ENCODE measurements around the gene JAZF1.

DNA sequence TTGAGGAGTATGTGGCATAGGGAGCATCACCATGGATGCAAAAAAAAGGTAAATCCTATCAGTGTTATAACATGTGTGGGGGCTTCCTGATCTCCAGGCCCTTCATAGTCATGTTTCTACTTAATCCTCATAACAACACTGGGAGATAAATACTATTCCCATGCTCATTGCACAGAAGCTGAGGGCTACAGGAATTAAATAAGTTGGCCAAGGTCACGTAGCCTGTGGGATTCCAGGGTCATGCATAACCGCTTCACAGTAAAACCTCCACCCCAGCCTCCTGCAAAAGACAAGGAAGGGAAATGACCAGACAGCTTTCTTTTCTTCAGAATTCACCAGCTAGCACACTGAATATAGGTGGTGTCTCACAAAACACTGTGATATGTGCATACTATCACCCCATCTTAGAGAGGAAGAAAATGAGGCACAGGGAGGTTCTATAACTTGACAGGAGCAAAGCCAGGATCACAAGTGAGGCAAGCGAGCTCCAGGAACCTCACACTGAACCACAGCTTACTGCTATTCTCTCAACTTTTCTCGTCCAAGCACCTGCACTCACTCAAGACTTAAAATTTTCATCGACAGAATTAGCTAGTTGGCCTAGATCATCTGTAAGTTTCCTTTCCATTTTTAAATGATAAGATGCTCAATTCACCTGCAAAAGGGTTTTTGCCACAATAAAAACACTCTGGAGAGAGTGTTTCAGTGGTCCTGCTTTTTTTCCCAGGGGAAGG is 13.4 kb downstream of the JAZF1 start:
- TF ChIP-seq, protein P1, sequence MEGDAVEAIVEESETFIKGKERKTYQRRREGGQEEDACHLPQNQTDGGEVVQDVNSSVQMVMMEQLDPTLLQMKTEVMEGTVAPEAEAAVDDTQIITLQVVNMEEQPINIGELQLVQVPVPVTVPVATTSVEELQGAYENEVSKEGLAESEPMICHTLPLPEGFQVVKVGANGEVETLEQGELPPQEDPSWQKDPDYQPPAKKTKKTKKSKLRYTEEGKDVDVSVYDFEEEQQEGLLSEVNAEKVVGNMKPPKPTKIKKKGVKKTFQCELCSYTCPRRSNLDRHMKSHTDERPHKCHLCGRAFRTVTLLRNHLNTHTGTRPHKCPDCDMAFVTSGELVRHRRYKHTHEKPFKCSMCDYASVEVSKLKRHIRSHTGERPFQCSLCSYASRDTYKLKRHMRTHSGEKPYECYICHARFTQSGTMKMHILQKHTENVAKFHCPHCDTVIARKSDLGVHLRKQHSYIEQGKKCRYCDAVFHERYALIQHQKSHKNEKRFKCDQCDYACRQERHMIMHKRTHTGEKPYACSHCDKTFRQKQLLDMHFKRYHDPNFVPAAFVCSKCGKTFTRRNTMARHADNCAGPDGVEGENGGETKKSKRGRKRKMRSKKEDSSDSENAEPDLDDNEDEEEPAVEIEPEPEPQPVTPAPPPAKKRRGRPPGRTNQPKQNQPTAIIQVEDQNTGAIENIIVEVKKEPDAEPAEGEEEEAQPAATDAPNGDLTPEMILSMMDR (IDR thresholded peaks at IDR 0.05) = no peak
- TF ChIP-seq POLR2A (IDR thresholded peaks at IDR 0.05; ENCODE audit: low read depth) = no peak
- TF ChIP-seq EP300 (IDR thresholded peaks at IDR 0.05) = no peak
- TF ChIP-seq POLR2AphosphoS5 (IDR thresholded peaks at IDR 0.05) = no peak
